RWPE1 (cell line): Measurements from ENCODE around the gene SNED1.

ENCODE experiments used
- CTCF ChIA-PET: fragments of 350-600 bp; sonication (Branson Sonifier 250); formaldehyde crosslinking; extraction: SDS; loops from one replicate; lab custom pipeline; 2021; lab: Yijun Ruan, JAX
- POLR2A ChIA-PET: fragments of 400-600 bp; formaldehyde crosslinking; extraction: SDS; loops from one replicate; lab custom pipeline; 2020; ENCODE audit warnings: antibody characterized with exemption; ENCODE audit not compliant: low non-redundant PET; lab: Yijun Ruan, JAX
- DNase-seq: peaks from one replicate; pipeline ENCODE4 v3.0.0; 2012; ENCODE audit warnings: low spot score
- H3K27ac ChIP-seq: fragments of 450-650 bp; 2 replicates; pipeline ENCODE4 v1.5.1; 2017
- CTCF ChIP-seq: fragments of 450-650 bp; conservative IDR thresholded peaks from 2 replicates; pipeline ENCODE4 v1.5.1; 2017; ENCODE audit warnings: low read depth, mild to moderate bottlenecking

The SNED1 gene

DNA sequence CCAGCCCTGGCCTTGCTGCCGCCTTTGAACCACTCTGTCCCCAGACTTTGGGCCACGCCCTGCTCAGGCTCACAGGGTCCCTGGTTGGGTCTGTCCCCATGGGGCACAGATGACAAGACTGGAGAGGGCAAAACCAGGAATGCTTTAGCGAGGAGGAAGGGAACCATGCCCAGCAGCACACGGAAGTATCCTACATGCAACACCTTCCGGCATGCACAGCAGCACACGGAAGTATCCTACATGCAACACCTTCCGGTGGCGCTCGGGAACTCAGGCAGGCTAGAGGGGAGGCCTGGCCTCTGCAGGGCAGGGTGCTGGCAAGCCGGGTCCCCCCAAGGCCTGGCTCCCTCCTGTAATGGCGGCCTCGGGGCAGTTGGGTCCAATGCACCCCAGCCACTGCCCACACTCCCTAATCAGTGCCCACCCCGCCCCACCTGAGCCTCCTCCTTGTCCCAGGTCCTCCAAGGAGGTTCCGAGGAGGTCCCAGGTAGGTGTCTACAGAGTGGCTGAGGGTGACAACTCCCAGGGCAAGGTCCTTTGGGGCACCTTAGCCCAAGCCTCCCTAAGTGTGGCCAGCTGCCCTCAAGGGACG, 33.6 kb upstream of the SNED1 start:
- no peak for DNase-seq
- ChIA-PET CTCF (no interaction called here), POLR2A (no interaction called here)
- no peak overlapping the region for H3K27ac ChIP-seq
- TF ChIP-seq CTCF: no peak

DNA sequence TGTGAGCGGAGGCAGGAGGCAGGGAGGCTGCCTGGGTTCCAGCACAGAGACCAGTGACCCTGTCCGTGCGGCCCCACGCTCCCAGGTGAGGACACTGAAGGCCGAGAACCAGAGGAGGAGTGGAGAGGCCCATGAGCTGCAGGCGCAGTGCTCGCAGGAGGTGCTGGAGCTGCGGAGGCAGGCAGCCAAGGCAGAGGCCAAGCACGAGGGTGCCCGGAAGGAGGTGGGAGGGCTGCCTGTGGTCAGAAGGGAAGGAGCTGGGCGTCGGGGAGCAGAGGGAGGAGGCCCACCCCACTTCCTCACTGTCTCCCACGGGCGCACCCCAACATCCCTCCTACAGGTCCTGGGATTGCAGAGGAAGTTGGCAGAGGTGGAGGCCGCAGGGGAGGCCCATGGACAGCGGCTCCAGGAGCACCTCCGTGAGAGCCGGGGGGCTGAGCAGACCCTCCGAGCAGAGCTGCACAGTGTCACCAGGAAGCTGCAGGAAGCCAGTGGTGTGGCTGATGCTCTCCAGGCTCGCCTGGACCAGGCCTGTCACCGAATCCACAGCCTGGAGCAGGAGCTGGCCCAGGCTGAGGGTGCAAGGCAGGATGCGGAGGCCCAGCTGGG, 33.0 kb upstream of the SNED1 start:
- no peak overlapping the region for H3K27ac ChIP-seq
- no peak for TF ChIP-seq CTCF
- CTCF ChIA-PET: no interaction called here
- DNase-seq: no peak
- POLR2A ChIA-PET: no interaction called here

DNA sequence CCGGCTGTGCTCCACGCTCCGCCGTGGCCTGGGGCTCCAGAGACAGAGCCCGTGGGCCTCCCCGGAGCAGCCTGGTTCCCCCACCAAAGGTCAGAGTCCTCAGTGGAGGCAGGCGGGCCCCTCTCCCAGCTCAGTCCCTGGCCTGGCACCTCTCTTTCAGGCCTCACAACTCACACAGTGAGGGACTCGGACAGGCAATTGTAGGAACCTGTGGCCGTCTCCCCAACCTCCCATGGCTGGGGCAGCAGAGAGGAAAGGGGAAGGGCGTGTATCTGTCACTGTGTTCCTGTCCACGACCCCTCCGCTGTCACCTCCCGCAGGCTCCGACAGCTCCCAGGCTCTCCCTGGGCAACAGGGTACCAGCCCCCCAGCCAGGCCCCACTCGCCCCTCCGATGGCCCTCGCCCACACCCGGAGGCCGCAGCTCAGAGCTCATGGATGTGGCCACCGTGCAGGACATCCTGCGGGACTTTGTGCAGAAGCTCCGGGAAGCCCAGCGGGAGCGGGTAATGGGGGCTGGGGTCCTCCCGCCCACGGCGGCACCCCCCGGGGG, 32.4 kb upstream of the SNED1 start:
- ChIA-PET POLR2A (no interaction called here), CTCF (no interaction called here)
- no peak overlapping the region for H3K27ac ChIP-seq
- no peak for TF ChIP-seq CTCF
- DNase-seq: no peak

DNA sequence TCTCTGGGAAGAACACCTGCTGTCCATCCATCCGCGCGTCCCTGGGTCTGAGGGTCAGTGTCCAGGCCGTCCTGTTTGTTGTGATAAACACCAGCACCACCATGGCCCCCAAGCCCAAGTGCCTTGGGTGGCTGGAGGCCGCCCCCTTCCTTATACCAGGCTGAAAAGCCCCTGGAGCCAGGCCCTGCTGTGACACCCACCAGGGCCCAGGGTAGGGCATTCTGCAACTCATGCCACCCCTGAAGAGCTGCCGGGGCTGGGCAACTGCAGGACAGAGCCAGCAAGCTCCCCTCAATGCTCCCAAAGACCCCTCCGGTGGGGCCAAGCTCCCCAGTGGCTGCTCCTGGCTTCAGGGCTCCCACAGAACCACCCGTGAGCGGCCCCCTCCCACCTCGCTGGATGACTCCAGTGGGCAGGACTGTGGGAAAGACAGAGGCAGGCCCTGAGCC, 31.9 kb upstream of the SNED1 start:
- CTCF ChIA-PET: no interaction called here
- no peak overlapping the region for H3K27ac ChIP-seq
- TF ChIP-seq CTCF: no peak
- DNase-seq: no peak
- POLR2A ChIA-PET: no interaction called here

- POLR2A ChIA-PET: no interaction called here
- no peak for TF ChIP-seq CTCF
Observed at GRCh38 chr2:240966906-240967680, 31.3 kb upstream of the SNED1 start.

GRCh38 chr2:240967681-240968621, 30.5 kb upstream of the SNED1 start:
- no peak for TF ChIP-seq CTCF
- ChIA-PET POLR2A (no interaction called here), CTCF (no interaction called here)
- no peak for DNase-seq
- no peak overlapping the region for H3K27ac ChIP-seq

More at GRCh38 chr2:240966906-240967680, 31.3 kb upstream of the SNED1 start:
- CTCF ChIA-PET: no interaction called here
- DNase-seq: no peak
- no peak overlapping the region for H3K27ac ChIP-seq
